Glutamatergic neuron (in vitro differentiated cells): ENCODE measurements around the gene AFF2. TPM values are rescaled to one million over a fixed set of nuclear protein-coding genes. Genes with fewer than 3 reads are reported as not detected.

Experiments
- DNase-seq: peaks from one replicate; pipeline ENCODE4 v3.0.0; 2022
- H3K27ac Mint-ChIP-seq: one replicate; pipeline ENCODE4 v1.8.0; 2020; ENCODE audit warnings: mild to moderate bottlenecking, mixed read lengths, inconsistent platforms; ENCODE audit not compliant: unreplicated experiment
- H3K27me3 Mint-ChIP-seq: one replicate; pipeline ENCODE4 v1.8.0; 2020; ENCODE audit warnings: mild to moderate bottlenecking, moderate library complexity, mixed read lengths, inconsistent platforms; ENCODE audit not compliant: unreplicated experiment
- H3K36me3 Mint-ChIP-seq: one replicate; pipeline ENCODE4 v1.8.0; 2020; ENCODE audit warnings: mild to moderate bottlenecking, mixed read lengths, inconsistent platforms; ENCODE audit not compliant: unreplicated experiment
- H3K4me1 Mint-ChIP-seq: one replicate; pipeline ENCODE4 v1.8.0; 2020; ENCODE audit warnings: mild to moderate bottlenecking, low read depth, mixed read lengths, inconsistent platforms; ENCODE audit not compliant: unreplicated experiment
- H3K4me3 Mint-ChIP-seq: one replicate; pipeline ENCODE4 v1.8.0; 2020; ENCODE audit warnings: mild to moderate bottlenecking, mixed read lengths, inconsistent platforms; ENCODE audit not compliant: unreplicated experiment
- H3K9me3 Mint-ChIP-seq: one replicate; pipeline ENCODE4 v1.8.0; 2020; ENCODE audit warnings: mild to moderate bottlenecking, moderate library complexity, mixed read lengths, inconsistent platforms; ENCODE audit not compliant: unreplicated experiment
- total RNA-seq: library from RNA; stranded (reverse); fragmentation: NEBNext Ultra II Directional; extraction: Animal tissue kit (Norgen Biotek cat#: 25700); gene quantifications from one replicate; pipeline ENCODE4 v1.2.1, GENCODE V29; 2021; ENCODE audit not compliant: unreplicated experiment
- TF ChIP-seq, protein P1 (sequence below): fragments of 200-600 bp; sonication (generic); IDR thresholded peaks from one replicate; pipeline ENCODE4 v1.5.0; 2021; ENCODE audit not compliant: partially characterized antibody, unreplicated experiment

Gene AFF2
- total RNA-seq, 1 donor from 2014 or later: 12.2 TPM

DNA sequence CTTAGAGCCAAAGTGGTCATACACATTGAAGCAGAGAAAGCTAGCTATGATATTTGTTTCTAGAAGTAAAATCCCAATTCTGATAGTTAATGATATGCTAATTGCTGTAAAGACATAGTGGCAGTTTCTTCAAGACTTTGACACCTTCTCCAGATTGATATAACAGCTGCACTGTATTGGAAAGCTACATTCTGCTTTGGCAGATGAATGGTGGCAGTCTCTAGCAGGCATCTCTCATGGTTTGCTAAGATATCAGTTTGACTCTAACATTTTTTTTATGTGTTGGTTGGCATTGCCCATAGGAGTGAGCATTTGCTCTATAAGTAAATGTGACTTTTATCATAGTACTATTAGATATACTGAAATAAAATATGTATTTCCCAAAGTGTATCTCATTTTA lies 128.2 kb downstream of the AFF2 start:
- Mint-ChIP-seq H3K27ac (no peak overlapping the region), H3K4me3 (no peak overlapping the region), H3K36me3 (no peaks in the 10 kb centered on the region), H3K27me3 (no peaks in the 10 kb centered on the region), H3K4me1 (no peaks in the 10 kb centered on the region), H3K9me3 (no peaks in the 10 kb centered on the region)
- DNase-seq: no peak
- TF ChIP-seq, protein P1, sequence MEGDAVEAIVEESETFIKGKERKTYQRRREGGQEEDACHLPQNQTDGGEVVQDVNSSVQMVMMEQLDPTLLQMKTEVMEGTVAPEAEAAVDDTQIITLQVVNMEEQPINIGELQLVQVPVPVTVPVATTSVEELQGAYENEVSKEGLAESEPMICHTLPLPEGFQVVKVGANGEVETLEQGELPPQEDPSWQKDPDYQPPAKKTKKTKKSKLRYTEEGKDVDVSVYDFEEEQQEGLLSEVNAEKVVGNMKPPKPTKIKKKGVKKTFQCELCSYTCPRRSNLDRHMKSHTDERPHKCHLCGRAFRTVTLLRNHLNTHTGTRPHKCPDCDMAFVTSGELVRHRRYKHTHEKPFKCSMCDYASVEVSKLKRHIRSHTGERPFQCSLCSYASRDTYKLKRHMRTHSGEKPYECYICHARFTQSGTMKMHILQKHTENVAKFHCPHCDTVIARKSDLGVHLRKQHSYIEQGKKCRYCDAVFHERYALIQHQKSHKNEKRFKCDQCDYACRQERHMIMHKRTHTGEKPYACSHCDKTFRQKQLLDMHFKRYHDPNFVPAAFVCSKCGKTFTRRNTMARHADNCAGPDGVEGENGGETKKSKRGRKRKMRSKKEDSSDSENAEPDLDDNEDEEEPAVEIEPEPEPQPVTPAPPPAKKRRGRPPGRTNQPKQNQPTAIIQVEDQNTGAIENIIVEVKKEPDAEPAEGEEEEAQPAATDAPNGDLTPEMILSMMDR: no peak

- no peak overlapping the region for H3K4me3 Mint-ChIP-seq
- H3K27me3 Mint-ChIP-seq: no peaks in the 10 kb centered on the region
- no peak for DNase-seq
- no peaks in the 10 kb centered on the region for H3K36me3 Mint-ChIP-seq
- H3K27ac Mint-ChIP-seq: no peak overlapping the region
- TF ChIP-seq, protein P1: no peak
- no peaks in the 10 kb centered on the region for H3K9me3 Mint-ChIP-seq
- H3K4me1 Mint-ChIP-seq: no peaks in the 10 kb centered on the region
Observed at GRCh38 chrX:148629434-148629833, 129.0 kb downstream of the AFF2 start.

DNA sequence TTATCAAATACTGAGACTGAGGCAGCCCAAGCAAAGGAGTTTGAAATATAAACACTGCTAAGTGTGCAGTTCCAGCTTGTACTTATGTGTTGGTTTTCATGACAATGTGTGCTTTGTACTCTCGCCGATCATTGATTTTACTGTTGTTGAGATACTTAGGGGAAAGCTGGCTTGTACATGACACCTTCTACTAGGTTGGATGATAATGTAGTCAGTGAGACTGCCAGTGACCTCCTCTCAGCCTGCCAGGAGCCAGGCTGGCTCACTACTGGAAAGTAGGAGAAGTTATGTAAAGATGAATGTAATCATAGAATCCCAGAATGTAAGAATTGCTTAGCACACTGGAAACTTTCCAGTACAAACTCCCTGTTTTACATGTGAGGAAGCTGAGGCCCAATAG lies 132.0 kb downstream of the AFF2 start:
- H3K4me3 Mint-ChIP-seq: no peak overlapping the region
- H3K9me3 Mint-ChIP-seq: no peaks in the 10 kb centered on the region
- DNase-seq: no peak
- H3K4me1 Mint-ChIP-seq: no peaks in the 10 kb centered on the region
- peaks cover 2% of the 10 kb centered on the region for H3K27me3 Mint-ChIP-seq
- TF ChIP-seq, protein P1: no peak
- no peaks in the 10 kb centered on the region for H3K36me3 Mint-ChIP-seq
- no peak overlapping the region for H3K27ac Mint-ChIP-seq

DNA sequence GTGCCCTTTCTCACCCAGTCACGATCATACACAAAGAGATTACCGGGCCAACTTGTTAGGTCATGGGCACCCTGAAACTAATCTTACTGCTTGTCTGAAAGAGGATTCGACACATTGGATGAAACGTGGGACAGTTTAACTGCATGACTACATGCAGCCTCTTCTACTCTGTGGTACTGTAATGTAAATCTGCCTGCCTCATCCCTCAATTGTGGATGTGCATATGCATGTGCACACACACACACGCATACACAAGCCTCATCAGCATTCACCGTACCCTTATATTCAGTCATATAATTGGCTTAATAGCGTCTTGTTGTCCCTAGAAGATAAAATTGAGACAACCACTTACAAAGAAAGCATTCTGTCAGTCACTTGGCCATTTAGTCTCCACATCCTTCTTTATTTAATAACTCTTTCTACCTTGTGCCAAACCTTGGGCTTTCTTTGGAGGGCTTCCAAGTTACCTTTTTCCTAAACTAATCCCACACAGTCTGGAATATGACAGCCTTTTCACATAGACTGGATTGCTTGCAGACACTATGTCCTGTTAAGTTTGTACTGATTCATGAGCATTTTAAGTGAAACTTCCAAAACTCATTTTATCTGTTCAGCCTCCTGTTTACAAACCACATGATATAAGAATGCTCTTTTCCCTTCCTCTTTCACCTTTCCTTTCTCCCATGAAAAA lies 132.9 kb downstream of the AFF2 start:
- no peaks in the 10 kb centered on the region for H3K4me1 Mint-ChIP-seq
- peaks cover 2% of the 10 kb centered on the region for H3K27me3 Mint-ChIP-seq
- no peaks in the 10 kb centered on the region for H3K36me3 Mint-ChIP-seq
- DNase-seq: no peak
- TF ChIP-seq, protein P1: no peak
- no peak overlapping the region for H3K4me3 Mint-ChIP-seq
- no peak overlapping the region for H3K27ac Mint-ChIP-seq
- no peaks in the 10 kb centered on the region for H3K9me3 Mint-ChIP-seq

DNA sequence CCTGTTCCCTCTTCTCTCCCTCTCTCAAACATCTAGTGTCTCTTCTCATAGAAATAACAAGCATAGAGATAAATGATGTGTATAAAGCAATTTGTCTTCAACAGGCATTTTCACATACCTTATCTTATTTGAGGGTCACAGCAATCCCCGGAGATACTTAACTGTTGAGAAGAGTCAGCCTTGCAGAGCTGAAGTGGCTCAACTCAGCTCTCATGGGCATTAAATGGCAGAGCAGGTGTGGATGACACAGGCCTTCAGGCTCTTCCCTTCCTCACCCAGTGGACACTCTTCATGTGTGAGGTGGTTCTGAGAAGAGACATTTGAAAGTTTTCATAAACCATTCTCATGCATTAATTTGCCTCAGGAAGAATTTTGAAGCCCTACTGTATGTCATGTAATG lies 134.2 kb downstream of the AFF2 start:
- no peaks in the 10 kb centered on the region for H3K9me3 Mint-ChIP-seq
- no peaks in the 10 kb centered on the region for H3K4me1 Mint-ChIP-seq
- TF ChIP-seq, protein P1: no peak
- no peaks in the 10 kb centered on the region for H3K36me3 Mint-ChIP-seq
- H3K4me3 Mint-ChIP-seq: no peak overlapping the region
- DNase-seq: no peak
- peaks cover 2% of the 10 kb centered on the region for H3K27me3 Mint-ChIP-seq
- H3K27ac Mint-ChIP-seq: no peak overlapping the region
